ENCODE data around the gene ATXN10. TPM values are rescaled to one million over a fixed set of nuclear protein-coding genes. Genes with fewer than 3 reads are reported as not detected.
"Not testable (repeated sequence)": the region's sequence is repeated elsewhere in the genome, so short reads cannot be mapped to it uniquely, and the experiment has no call there.

The ATXN10 gene
- total RNA-seq, 1 experiment from 2014 or later, result 111 TPM

DNA sequence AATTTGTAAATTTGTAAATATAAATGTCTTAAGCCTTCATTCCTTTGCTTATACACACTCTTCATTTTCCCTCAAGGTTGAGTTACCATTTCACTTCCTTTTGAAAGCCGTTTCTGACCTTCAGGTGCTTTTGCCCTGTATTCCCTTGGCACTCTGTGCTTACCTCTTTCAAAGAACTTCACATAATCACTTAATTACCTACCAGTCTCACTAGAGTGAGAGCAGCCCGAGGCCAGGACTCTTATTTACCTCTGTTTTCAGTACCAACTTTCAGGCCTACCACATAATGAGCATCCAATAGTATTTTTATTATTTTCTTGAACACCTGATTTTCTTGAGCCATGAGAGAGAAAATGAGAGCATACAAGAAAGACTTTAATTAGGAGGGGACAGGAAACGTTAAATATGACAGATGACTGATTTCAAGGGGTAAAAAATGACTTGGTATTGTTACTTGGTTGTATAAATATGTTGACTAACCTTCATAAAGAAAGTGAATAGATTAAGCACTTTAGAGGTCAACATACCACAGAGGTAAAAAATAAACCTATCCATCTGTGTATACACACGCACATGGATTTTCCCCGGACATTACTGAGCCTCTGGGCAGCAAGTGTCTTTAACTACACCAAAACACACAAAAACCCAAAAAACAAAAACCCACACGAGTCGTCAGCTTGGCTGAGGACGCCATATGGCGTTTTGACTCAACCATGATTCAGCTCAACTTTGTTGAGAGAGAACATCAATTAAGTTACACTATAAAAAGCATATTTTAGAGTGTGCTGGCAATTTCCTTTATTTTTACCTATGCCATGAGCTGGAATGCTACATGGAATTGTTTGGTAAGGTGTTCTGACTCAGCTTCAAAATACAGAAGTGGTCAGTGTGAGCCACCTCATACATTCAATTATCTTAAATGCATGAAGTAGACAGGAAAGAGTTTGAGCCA lies 7.6 kb downstream of the ATXN10 start:
- peak; percentile 26 for DNase-seq (ENCODE audit: low spot score)

DNA sequence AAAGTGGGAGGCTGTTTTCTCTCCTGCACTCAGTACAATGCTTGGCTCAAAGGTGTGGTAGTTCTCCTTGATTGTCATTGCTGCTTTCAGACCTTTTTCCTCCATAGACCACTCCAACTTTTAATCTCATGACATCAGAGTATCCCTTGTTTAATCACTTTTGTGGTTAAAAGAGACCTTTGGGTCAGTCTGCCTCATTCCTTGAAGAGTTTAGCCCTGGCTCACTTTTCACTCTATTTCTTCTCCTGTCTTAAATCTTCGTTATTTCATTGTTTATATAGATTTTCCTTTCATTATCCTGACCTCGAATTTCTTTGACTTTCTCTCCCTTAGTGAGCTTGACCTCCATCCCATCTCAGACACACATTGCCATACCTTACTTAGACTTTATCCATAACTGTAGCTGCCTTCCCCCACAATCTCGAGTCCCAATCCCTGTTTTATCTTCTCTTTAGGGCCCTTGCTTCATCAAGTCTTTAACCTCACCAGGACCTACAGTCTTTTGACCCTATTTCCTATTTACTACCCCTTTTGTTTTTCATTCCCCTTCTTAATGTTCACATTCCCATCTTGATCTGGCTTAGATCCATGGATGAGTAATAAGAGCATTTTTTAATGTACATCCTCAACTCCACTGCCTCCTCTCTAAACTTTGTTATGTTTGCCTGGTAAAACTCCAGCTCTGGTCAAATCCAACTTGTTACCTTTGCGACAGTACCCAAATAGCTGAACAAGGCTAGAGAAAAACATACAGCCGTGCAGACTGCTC lies 9.5 kb downstream of the ATXN10 start:
- no peak for DNase-seq (ENCODE audit: low spot score)

DNA sequence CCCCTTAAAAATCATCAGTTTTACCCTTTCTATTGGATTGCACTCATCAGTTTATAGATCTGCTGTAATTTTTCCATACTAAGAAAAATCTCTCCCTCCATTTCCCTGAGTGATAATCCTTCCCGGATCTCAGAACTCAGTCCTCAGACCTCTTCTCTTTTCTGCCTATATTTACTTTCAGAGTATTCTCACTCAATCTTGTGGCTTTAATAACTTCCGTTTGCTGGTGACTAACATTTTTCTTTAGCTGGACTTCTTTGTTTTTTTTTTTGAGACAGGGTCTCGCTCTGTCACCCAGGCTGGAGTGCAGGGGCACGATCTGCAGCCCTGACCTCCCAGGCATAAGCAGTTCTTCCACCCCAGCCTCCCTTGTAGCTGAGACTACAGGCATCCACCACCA lies 10.4 kb downstream of the ATXN10 start:
- DNase-seq (ENCODE audit: low spot score), result no peak

DNA sequence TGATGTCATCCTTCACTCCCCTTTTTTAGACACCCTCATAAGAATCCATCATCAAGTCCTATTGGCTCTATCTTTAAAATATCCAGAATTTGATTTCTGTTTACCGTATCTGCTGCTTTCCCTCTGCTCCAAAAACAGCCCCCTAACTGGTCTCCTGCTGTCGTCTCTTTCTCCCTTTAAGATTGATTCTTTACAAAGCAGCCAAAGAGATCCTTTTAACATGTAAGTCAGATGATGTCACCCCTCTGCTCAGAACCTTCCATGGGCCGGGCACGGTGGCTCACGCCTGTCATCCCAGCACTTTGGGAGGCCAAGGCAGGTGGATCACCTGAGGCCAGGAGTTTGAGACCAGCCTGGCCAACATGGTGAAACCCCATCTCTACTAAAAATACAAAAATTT lies 11.1 kb downstream of the ATXN10 start:
- not testable (repeated sequence) for DNase-seq (ENCODE audit: low spot score)

DNA sequence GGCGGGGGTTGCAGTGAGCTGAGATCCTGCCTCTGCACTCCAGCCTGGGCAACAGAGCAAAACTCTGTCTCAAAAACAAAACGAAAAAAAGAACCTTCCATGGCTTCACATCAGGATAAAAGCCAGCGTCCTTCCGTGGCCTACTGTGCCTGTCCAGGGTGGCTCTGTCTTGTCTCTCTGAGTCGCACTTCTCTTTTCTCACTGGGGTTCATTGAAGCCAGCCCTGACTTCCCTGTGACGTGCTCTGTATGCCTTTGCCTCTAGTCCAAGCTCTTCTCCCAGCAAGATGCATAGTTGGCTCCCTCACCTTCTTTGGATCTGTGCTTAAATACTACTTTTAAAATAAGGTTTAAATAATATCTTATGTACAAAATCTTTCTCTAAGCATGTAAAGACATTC lies 11.6 kb downstream of the ATXN10 start:
- no peak for DNase-seq (ENCODE audit: low spot score)

DNA sequence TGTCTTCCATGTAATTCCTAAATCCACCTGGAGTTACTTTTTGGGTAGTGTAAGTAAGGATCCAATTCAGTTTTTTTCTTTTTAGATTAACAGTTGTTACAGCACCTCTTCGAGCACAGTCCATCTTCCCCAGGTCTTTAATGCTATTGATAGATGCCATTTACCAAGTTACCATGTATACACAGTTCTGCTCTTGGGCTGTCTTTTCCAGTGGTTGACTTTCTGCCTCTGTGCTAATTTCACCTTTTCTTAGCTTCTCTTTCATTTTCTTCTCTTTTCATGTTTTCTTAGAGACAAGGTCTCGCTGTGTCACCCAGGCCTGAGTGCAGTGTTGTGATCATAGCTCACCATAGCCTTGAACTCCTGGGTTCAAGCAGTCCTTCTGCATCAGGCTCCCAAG lies 12.0 kb downstream of the ATXN10 start:
- DNase-seq (ENCODE audit: low spot score), result no peak

DNA sequence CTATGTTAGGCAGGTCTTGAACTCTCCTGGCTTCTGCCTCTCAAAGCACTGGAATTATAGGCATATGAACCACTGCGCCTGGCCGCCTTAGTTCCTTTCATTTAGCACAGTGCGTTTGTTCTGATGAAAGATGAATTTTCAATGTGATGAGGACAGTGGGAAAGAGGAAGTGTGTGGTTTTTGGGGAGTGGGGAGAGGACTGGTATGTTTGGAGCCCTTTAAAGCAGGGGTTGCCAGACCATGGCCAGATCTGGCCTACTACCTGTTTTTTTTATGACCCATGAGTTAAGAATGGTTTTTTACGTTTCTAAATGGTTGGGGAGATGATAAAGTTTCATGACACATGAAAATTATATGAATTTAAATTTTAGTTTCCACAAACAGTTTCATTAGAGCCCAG lies 12.5 kb downstream of the ATXN10 start:
- no peak for DNase-seq (ENCODE audit: low spot score)

DNA sequence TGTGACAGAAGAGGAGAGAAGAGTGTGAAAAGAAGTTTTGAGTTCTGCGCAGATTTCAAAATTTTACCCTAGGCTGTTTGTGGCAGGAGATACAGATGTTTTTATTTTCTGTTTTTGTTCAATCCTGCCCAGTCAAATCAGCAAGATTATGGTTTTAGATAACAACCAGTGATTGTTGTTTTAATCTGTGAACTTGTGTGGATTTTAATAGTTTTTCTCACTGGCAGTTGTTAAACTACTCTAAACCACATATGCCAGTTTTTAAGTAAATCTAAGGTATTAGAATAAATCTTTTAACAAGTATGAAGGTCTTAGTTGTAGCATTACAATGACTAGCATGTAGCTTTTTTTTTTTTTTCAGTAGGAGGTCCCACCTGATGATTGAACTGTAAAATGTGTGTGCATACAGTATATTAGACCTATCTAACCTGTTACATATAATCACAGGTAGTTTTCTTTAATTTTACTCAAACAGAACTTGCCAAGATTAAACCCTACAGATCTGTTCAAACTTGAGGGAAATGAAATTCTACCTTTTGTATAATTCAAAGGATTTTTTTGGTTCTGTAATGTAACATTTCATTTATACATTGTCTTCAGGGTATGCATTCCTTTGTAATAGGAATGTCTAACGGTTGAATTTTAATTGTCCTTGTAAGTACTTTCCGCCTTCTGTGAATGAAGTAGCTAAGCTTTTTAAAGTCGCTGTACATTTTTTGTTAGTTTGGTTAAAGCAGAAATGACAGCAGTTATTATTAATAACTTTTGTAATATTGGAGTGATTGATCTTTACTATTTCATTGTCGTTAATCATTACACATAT lies 13.3 kb downstream of the ATXN10 start:
- no peak for DNase-seq (ENCODE audit: low spot score)

DNA sequence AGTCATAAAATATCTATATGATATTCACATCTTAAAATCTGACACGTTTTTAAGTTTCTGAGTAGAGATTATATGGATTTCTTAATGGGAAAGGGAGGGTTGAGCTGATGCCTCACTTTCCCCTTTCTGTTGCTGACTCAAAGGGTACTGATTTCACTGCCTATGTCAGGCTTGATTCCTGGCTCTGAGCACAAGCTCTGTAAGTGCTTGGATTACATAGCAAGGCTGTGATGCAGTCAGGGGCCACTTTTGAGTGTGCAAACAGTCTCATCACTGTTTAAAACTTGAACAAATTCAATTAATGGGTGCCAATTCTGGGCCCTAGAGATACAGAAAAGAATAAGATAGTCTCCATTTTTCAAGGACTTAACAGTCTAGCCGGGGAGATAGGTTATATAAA lies 14.4 kb downstream of the ATXN10 start:
- no peak for DNase-seq (ENCODE audit: low spot score)

DNA sequence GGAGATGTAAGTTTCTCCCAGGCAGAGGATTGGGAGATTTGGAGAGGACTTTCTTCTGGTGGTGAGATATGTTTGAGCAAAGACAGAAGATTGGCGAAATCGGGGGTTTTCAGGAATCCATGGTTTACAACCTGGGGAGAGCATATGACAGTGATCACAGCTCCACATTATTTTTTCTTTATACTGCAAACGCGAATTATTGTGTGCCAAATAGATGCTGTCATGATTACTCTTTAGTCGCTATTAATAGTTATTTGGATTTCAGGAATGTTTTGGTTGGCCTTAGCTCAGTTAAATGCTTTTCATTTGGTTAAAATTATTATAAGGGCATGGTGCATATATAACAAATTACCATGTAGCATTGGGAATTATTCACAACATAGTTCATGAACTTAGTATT lies 15.2 kb downstream of the ATXN10 start:
- no peak for DNase-seq (ENCODE audit: low spot score)

DNA sequence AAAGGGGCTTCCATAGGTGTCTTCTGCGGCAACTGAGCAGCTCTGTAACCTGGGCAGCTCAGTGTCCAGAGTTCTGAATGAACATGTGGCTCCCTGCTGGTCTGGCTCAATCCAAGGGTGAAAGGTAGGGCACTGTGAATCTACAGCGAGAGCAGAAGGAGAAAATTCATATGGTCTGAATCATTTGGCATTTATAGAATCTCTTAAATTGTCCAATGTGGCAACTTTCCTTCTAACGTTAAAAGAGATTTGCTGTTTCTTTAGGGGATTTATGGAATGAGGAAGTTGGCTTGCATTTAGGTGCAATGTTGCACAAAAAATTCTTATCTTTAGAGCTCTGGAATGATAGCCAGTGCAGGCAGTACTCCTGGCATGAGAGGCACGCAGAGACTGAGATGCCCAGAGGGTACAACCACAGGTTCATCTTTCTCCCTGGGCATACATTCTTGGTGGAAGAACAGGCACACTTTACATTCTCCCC lies 17.0 kb downstream of the ATXN10 start:
- DNase-seq (ENCODE audit: low spot score), result peak; percentile 59

DNA sequence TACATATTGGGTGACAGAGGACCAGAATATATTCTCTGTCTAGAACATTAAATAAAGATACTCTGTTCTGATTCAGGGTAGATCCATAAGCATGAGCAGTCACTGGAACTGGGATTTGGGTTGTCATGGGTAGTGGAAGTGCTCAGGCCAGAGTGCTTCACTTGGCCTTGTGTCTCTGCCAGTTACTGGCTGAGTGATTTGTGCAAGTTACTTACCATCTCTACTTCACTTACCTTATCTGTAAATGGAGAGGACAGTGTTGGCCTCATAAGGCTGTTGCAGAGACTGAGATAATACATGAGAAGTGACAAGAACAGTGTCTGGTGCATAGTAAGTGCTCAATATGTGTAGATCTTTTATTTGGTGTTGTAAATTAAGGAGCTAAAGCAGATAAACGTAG lies 17.6 kb downstream of the ATXN10 start:
- no peak for DNase-seq (ENCODE audit: low spot score)

DNA sequence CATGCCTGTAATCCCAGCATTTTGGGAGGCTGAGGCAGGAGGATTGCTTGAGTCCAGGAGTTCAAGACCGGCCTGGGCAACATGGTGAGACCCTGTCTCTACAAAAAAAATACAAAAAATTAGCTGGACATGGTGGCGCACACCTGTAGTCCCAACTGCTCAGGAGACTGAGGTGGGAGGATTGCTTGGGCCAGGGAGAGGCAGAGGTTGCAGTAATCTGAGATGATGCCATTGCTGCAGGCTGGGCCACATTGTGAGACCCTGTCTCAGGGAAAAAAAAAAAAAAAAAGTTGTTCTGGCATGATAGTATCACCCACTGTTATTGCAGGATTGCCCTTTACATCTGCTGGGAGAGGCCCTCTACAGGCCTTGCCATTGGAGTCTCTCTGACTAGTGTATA lies 18.4 kb downstream of the ATXN10 start:
- no peak for DNase-seq (ENCODE audit: low spot score)

DNA sequence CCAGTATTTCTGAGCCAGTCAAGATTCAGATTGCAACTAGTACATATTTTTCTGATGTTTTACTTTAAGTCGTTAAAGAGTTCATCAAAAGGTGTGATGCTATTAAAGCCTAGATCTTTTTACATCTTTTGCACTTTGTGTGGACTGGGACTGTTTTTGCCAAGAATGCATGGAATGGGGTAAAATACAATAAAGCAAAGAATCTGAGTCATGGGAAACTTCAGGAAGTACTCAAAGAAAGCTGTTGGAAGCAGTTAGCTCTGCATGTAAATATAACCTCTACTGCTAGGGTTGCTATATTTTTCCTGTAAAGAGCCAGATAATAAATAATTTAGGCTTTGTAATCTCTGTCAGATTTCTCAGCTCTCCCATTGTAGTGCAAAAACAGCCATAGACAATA lies 20.9 kb downstream of the ATXN10 start:
- no peak for DNase-seq (ENCODE audit: low spot score)

DNA sequence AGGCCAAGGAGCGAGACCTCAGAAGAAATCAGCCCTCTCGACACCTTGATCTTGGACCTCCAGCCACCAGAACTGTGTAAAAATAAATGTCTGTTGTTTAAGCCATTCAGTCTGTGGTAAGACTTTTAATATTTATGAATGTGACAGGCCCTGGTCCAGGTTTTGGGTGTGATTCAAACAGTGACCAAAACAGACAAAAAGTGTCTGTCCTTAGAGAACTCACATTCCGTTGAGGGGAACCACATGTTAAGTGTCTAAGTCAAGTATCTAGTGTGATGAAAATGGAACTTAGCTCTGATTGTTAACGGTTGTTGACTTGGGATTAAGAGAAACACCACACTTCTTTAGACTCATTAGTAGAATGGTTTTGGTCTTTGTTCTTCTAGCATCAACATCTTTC lies 22.2 kb downstream of the ATXN10 start:
- no peak for DNase-seq (ENCODE audit: low spot score)

DNA sequence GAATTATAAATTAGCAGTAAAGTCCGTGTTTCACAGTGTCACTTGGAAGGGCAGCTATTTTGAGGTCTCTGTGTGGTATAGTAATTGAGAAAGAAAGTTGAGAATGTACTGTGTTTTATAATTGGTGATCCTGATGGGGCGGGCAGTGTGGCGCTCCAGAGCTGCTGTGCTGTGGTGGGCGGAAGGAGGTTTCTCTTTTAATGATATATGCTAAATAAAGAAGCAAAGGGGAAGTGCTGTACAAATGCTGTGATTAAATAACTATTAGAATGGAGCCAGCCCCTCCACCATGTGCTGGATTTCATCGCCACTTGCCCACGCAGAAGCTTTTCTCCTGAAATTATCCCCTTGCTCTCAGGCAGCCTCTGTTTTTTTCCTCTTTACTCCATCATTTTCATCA lies 24.6 kb downstream of the ATXN10 start:
- no peak for DNase-seq (ENCODE audit: low spot score)

DNA sequence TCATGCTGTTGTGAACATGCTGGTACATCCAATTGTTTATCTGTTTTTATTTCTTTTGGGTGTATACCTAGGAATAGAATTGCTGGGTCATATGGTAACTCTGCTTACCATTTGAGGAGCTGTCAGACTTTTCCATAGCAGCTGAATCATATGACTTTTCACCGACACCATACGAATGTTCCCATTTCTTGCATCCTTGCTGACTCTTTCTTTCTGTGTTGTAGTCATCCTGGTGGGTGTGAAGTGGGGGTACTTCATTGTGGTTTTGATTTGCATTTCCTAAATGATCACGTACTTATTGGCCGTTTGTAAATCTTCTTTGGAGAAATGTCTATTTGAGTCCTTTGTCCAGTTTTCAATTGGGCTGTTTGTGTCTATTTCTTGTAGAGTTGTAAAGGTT lies 26.5 kb downstream of the ATXN10 start:
- DNase-seq (ENCODE audit: low spot score), result no peak

DNA sequence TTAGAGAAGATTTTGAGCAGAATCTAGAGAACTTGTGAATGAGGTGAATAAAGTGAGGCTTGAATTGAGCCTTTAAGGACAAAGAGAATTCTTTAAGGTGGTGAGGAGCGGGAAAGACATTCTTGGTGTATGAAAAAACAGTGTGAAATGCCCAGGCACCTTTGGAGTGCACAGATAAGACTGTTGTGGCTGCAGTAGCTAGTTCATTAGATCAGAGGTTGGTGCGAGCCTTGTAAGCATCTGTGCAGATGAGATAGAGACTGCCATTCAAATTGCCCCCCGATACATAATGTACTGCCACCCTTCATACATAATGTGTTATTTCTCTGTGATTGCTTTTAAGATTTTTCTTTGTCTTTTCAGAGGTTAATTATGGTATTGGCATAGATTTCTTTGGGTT lies 31.3 kb downstream of the ATXN10 start:
- DNase-seq (ENCODE audit: low spot score), result no peak

DNA sequence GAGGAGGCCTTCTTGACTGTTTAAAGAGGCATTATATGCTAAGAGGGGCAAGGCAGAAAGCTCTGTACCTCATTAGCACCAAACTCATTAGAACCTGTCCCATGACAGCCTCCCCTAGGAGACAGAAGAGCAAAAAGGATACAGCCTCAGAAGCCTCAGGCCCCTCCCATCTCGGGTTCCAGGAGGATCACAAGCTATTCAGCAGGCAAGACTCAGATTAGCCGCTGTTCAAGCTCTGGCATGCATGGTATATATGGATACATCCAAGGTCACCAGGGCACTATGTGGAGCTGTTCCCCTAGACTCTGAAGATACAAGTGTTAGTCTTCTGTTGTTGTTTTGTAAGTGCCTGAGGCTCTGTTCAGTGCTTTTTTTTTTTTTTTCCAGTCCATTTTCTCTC lies 32.1 kb downstream of the ATXN10 start:
- DNase-seq (ENCODE audit: low spot score), result no peak

DNA sequence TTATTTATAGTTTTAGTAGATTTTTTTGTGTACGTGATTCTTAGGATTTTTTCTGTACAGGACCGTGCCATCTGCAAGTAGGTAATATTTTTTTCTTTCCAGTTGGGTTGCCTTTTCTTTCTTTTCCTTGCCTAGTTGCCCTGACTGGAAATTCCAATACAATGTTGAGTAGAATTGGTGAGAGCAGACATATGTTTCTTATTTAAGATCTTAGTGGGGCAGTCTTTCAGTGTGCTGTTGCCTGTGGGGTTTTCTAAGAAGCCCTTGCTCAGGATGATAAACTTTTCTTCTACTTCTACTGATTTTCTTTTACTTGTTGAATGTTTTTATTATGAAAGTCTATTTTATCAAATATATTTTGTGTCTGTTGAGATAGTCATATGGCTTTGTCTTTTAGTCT lies 33.0 kb downstream of the ATXN10 start:
- no peak for DNase-seq (ENCODE audit: low spot score)

DNA sequence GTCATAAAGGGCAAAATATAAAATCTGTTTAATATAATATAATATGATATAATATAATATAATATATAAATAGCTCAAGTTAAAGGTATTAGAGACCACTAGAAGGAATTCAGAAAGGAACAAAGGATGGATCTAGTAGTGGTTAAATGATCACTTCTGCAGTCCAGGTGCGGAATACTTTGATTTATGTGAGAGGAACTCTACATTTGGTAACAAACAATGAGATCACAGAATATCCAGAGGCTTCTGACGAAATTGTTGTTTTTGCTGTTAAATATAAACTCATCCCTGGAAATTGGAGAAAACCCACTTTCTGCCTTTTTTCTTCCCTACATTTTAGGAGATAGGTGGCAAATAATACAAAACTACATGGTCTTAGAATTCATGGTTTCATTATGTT lies 36.0 kb downstream of the ATXN10 start:
- DNase-seq (ENCODE audit: low spot score), result no peak

DNA sequence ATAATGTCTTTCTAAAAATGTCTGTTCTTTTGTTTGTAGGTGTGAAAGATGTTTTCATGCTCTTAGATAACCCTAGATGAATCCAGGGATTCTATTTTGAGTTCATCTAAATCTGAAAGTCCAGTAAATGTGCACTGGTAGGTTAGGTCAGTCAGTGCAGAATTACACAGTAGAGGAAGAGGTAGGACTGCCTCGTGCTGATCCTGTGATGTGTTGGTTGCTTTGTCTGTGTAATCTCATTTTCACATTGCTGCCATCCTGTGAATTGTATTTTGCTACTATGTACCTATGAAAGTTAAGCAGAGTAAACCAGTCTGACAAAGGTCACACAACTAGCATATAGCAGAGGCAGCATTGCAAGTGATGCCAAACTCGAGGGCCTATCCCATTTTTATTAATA lies 36.5 kb downstream of the ATXN10 start:
- no peak for DNase-seq (ENCODE audit: low spot score)
